Measurements from ENCODE around the gene VLDLR. TPM values are rescaled to one million over a fixed set of nuclear protein-coding genes. Genes with fewer than 3 reads are reported as not detected.

Gene VLDLR
- total RNA-seq, 2 donors from 2014 or later: 10.9 to 17.2 TPM

DNA sequence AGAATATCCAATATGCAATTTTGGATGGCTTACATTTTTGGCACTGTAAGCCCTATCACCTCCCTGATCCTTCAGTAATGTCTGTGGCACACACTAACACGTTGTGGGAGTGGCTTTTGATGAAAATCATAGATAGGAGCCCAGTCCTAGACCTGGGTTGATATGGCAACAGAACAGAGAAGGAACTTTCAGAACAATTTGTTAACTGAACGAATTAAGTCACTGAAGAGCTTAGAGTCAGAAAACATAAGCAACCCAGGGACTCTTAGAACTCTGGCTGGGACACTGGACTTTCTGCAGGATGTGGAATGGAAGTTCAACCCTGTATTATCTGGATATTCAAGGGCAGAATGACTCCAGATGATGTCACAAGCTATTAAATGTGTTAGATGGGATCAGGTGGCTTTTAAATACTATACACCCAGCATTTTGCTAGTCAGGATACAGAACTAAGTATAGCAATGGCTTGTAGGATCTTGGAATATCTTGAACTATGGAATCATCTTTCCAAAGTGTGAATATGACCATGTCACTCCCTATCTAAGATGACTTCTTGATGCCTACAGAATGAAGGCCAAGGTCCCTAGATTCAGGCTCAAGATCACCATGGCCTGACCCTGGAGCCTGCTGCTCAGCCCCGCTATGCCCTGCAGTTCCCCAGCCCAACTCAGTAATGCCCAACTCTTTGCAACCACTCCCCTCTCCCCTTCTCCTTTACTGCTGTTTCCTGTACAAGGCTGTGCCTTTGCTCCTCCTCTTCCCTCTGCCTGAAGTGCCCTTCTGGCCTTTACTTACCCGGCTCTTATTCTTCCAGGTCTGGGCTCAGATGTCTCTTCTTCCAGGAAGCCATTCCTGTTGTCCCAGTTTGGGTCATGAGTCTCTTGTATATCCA is 42.8 kb downstream of the VLDLR start:
- Mint-ChIP-seq H3K27ac (no peak overlapping the region), H3K4me1 (no peaks in the 10 kb centered on the region), H3K36me3 (ENCODE audit: low read depth) (no peaks in the 10 kb centered on the region), H3K27me3 (no peaks in the 10 kb centered on the region), H3K9me3 (no peaks in the 10 kb centered on the region), H3K4me3 (no peak overlapping the region)
- no peak for ATAC-seq (replicated peaks)

GRCh38 chr9:2666569-2666968 is 45.0 kb downstream of the VLDLR start:
- Mint-ChIP-seq H3K27me3 (no peaks in the 10 kb centered on the region), H3K4me1 (no peaks in the 10 kb centered on the region), H3K9me3 (no peaks in the 10 kb centered on the region), H3K27ac (no peak overlapping the region), H3K36me3 (ENCODE audit: low read depth) (no peaks in the 10 kb centered on the region), H3K4me3 (no peak overlapping the region)
- no peak for ATAC-seq (replicated peaks)

DNA sequence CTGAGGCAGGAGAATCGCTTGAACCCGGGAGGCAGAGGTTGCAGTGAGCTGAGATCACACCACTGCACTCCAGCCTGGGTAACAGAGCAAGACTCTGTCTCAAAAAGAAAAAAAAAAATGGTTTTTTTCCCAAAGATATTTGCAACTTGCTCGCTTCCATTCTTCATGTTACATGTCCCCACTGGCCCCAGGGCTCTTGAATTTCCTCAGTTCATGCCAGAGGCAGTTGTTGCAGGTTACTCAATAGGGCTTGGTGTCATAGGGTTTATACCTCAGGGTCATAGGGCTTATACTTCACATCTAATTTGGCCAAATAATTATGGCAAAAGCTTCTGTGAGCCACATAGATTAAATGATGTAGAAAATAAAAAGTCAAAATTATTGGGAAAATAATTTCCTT is 51.6 kb downstream of the VLDLR start:
- H3K27me3 Mint-ChIP-seq: no peaks in the 10 kb centered on the region
- no peaks in the 10 kb centered on the region for H3K4me1 Mint-ChIP-seq
- no peak overlapping the region for H3K27ac Mint-ChIP-seq
- no peak for ATAC-seq (replicated peaks)
- no peaks in the 10 kb centered on the region for H3K36me3 Mint-ChIP-seq (ENCODE audit: low read depth)
- H3K9me3 Mint-ChIP-seq: no peaks in the 10 kb centered on the region
- H3K4me3 Mint-ChIP-seq: no peak overlapping the region

DNA sequence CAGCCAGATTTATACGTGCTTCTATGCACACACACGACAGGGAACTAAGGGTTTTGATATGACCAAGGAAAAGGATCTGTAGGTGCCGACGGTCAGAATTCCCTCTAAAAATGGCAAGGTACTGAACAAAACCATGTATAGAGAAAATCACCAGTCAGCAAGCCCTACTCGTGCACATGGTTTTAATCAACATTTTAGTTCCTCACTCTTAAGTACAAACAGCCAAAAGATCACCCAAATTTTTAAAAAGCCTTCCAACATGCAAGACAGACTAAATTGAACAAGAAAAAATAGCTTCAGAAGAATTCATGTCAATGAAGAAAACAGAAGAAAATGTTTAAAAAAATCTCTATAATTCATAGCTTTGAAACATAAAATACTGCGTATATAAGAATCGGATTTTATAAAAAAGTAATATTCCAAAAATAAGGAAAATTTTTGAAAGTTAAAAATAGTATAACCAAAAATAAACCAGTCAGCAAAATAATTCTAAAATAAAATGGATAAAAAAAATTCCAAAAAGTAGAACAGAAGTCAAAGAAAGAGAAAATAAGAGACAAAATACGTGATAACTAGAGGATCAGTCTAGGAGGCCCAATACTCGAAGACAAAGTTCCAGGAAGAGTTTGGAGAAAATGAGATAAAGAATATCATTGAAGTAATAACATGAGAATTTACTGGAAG is 52.7 kb downstream of the VLDLR start:
- Mint-ChIP-seq H3K4me3 (no peak overlapping the region), H3K36me3 (ENCODE audit: low read depth) (no peaks in the 10 kb centered on the region), H3K4me1 (no peaks in the 10 kb centered on the region), H3K9me3 (no peaks in the 10 kb centered on the region), H3K27ac (no peak overlapping the region), H3K27me3 (no peaks in the 10 kb centered on the region)
- ATAC-seq (replicated peaks): no peak

- Mint-ChIP-seq H3K4me3 (no peak overlapping the region), H3K4me1 (no peaks in the 10 kb centered on the region), H3K27ac (no peak overlapping the region), H3K9me3 (no peaks in the 10 kb centered on the region), H3K27me3 (no peaks in the 10 kb centered on the region), H3K36me3 (ENCODE audit: low read depth) (no peaks in the 10 kb centered on the region)
- ATAC-seq (replicated peaks): no peak
These were observed 54.2 kb downstream of the VLDLR start for GRCh38 chr9:2675834-2676233.

DNA sequence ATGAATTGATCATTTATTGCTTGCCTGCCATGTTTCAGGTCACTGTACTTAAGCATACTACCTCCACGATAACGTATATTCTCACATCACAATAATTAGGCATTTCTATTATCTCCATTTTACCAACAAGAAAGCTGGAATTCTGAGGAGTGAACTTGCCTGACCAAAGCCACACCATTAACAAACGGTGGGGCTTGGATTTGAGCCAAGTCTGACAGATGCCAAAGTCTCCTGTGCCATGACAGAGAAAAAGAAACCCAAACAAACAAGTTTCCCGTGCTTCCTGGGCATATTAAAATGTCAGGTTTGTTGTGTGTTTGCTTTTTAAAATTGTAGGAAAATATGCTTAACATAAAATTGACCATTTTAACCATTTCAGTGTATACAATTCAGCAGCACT is 54.9 kb downstream of the VLDLR start:
- H3K36me3 Mint-ChIP-seq (ENCODE audit: low read depth): no peaks in the 10 kb centered on the region
- H3K4me3 Mint-ChIP-seq: no peak overlapping the region
- no peaks in the 10 kb centered on the region for H3K4me1 Mint-ChIP-seq
- ATAC-seq (replicated peaks): no peak
- H3K9me3 Mint-ChIP-seq: no peaks in the 10 kb centered on the region
- no peak overlapping the region for H3K27ac Mint-ChIP-seq
- no peaks in the 10 kb centered on the region for H3K27me3 Mint-ChIP-seq

DNA sequence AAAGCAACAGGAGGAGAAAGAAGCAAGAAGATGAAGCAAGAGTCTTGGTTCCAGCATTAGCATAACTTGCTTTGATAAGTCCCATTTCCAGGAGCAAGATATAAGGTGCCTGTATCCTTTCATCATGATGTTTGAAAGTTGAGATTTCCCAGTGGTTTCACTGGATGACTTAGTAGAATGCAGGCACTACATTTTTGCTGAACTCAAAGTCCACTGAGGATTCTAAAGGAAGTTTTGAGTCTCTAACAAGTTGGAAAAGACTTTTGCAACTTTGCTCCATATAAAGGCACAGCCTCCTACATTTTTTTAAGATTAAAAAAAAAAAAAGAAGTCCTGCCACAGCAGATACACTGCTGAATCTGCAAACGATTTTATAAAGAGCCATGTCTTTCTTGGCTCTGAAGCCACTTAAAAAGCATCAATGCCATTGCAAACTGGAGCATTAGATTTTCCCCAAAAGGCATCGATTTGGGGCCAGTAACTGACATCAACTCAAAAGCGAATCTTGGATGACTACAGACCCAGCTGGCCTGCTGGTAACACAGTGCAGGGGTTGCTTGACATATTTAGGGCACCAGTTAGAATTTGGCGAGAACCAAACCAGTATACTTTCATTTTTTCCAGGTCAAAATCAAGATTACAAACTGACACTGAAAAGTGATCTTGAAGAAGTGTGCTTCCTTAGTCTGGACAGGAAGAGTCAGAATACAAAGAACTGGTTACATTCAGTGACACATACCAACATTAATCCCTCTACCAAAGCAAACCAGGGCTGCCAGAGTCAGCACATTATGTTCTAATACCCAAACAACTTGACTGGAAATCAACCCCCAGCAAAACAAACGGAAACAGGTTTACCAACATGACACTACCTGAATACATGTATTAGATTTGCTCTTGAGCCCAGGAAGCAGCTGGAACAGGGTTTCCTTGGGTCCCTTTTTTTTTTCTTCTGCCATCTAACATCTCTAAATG is 56.6 kb downstream of the VLDLR start:
- Mint-ChIP-seq H3K36me3 (ENCODE audit: low read depth) (no peaks in the 10 kb centered on the region), H3K4me1 (no peaks in the 10 kb centered on the region), H3K27me3 (no peaks in the 10 kb centered on the region), H3K27ac (no peak overlapping the region), H3K9me3 (no peaks in the 10 kb centered on the region), H3K4me3 (no peak overlapping the region)
- ATAC-seq (replicated peaks): peak; percentile 26

- no peak overlapping the region for H3K4me3 Mint-ChIP-seq
- H3K27ac Mint-ChIP-seq: no peak overlapping the region
- no peak for ATAC-seq (replicated peaks)
- no peaks in the 10 kb centered on the region for H3K36me3 Mint-ChIP-seq (ENCODE audit: low read depth)
- no peaks in the 10 kb centered on the region for H3K4me1 Mint-ChIP-seq
- no peaks in the 10 kb centered on the region for H3K27me3 Mint-ChIP-seq
- no peaks in the 10 kb centered on the region for H3K9me3 Mint-ChIP-seq
These were observed 57.4 kb downstream of the VLDLR start for GRCh38 chr9:2679011-2679410.

DNA sequence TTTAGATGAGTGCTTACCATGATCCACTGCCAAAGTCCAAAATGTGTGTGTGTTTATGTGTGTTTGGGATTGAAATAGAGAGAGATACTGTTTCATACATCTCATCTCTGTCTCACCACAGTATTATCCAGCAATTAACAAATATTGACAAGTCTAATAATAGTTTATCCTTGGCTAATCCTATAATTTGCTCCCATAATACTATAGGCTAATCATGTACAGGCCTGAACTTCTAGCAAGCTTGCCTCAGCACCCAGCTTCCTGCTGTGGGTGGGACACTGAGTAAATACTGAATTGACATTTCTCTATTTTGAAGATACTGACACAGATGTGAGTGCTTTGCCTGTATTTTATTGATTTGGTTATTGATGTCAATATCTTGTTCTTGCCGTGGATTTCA is 60.4 kb downstream of the VLDLR start:
- ATAC-seq (replicated peaks): no peak
- no peak overlapping the region for H3K4me3 Mint-ChIP-seq
- H3K4me1 Mint-ChIP-seq: no peaks in the 10 kb centered on the region
- H3K36me3 Mint-ChIP-seq (ENCODE audit: low read depth): no peaks in the 10 kb centered on the region
- H3K27ac Mint-ChIP-seq: no peak overlapping the region
- H3K27me3 Mint-ChIP-seq: no peaks in the 10 kb centered on the region
- H3K9me3 Mint-ChIP-seq: no peaks in the 10 kb centered on the region

DNA sequence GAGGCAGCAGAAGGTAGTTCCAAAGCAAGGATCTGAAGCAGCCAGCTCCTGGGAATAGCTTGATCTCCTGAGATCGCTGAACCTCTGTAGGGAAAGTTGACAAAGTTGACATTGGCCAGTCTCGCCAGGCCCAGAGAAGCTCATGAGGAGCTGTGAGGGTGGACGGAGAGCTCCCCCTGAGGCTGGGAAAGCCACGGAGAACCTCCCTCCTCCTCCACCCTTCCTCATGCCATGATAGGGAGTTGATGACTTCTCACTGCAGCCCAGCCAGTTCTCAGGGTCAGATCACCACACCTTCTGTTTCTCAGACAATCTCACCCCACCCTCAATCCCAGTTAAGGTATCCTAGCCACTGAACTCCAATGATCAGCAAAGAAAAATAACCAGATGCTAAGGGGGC is 65.3 kb downstream of the VLDLR start:
- Mint-ChIP-seq H3K4me1 (no peaks in the 10 kb centered on the region), H3K4me3 (no peak overlapping the region), H3K36me3 (ENCODE audit: low read depth) (no peaks in the 10 kb centered on the region), H3K27ac (no peak overlapping the region), H3K27me3 (no peaks in the 10 kb centered on the region), H3K9me3 (no peaks in the 10 kb centered on the region)
- no peak for ATAC-seq (replicated peaks)

DNA sequence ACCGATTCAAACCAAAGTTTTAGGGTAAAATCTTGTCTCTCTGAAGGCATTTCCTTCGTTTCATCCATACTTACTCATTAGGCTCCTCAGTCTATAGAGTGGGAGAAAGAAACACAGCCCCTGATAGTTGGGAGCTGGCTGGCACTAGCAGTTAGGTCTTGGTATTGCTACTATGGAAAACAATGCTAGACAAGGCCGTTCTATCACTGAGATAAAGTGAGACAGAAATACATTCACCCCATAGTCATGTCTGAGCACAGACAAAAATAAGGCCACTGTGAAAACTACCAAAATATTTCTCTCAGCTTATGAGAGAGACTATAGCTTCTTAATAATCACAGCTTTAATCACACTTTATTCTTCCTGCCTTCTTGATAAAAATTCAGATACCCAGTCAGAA is 67.0 kb downstream of the VLDLR start:
- Mint-ChIP-seq H3K27me3 (no peaks in the 10 kb centered on the region), H3K36me3 (ENCODE audit: low read depth) (no peaks in the 10 kb centered on the region), H3K4me3 (no peak overlapping the region), H3K4me1 (no peaks in the 10 kb centered on the region), H3K9me3 (no peaks in the 10 kb centered on the region), H3K27ac (no peak overlapping the region)
- ATAC-seq (replicated peaks): no peak

DNA sequence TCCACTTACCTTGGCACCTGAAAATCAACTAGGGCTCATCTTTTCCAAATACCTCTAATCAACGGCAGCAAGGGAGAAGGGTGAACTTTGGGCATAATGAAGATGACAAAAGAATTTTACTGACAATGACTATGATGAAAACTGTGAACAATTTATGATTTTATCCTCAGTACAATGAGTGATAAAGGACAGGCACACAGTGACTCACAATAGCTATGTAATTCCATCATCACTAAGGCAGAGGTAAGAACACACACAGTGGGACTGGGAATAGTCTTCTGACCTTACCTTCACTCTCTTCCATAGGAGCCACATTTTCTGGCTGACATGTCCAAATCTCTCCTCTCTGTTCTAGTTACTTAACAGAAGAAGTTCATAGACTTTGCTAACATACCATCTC is 69.6 kb downstream of the VLDLR start:
- no peaks in the 10 kb centered on the region for H3K4me1 Mint-ChIP-seq
- ATAC-seq (replicated peaks): no peak
- no peaks in the 10 kb centered on the region for H3K9me3 Mint-ChIP-seq
- no peak overlapping the region for H3K4me3 Mint-ChIP-seq
- H3K36me3 Mint-ChIP-seq (ENCODE audit: low read depth): no peaks in the 10 kb centered on the region
- H3K27me3 Mint-ChIP-seq: no peaks in the 10 kb centered on the region
- H3K27ac Mint-ChIP-seq: no peak overlapping the region

DNA sequence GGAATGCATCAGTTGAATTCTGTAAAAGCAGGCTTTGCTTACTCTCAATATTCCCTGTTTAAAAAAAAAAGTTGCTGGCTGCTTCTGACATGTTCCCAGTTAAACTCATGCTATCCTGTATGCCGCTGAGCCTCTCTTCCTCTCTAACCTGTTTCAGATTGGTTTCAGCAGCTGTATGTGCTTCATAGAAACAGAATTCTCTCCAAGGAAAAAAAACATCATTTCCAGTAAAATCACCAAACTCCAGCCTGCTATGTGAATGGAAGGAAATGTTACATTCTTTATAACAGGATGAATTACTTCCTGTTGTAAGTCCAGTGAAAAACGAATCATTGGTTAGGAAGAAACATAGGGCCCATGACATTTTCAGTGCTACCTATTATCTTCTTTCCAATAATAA is 70.0 kb downstream of the VLDLR start:
- Mint-ChIP-seq H3K4me3 (no peak overlapping the region), H3K27ac (no peak overlapping the region), H3K4me1 (no peaks in the 10 kb centered on the region), H3K9me3 (no peaks in the 10 kb centered on the region), H3K36me3 (ENCODE audit: low read depth) (no peaks in the 10 kb centered on the region), H3K27me3 (no peaks in the 10 kb centered on the region)
- no peak for ATAC-seq (replicated peaks)

GRCh38 chr9:2693056-2693455 is 71.5 kb downstream of the VLDLR start:
- no peak for ATAC-seq (replicated peaks)
- H3K27ac Mint-ChIP-seq: no peak overlapping the region
- H3K4me3 Mint-ChIP-seq: no peak overlapping the region
- H3K27me3 Mint-ChIP-seq: no peaks in the 10 kb centered on the region
- H3K4me1 Mint-ChIP-seq: no peaks in the 10 kb centered on the region
- H3K9me3 Mint-ChIP-seq: no peaks in the 10 kb centered on the region
- no peaks in the 10 kb centered on the region for H3K36me3 Mint-ChIP-seq (ENCODE audit: low read depth)

Data from activated T-helper 17 cell treated with anti-CD3 and anti-CD28 coated beads, Interleukin-2, amount 50 U/mL, for 72 hours (primary cell).